HEK293 (cell line): ENCODE measurements around the gene PPP1CA.

Experiments used
- CTCF ChIA-PET: fragments of 350-600 bp; formaldehyde crosslinking; extraction: SDS; loops from one replicate; lab custom pipeline; 2021; ENCODE audit warnings: antibody characterized with exemption; lab: Yijun Ruan, JAX
- POLR2A ChIA-PET: fragments of 300-600 bp; formaldehyde crosslinking; extraction: SDS; loops from one replicate; lab custom pipeline; 2020; ENCODE audit warnings: antibody characterized with exemption, inconsistent platforms; lab: Yijun Ruan, JAX
- H3K27ac ChIP-seq: fragments of 200-500 bp; sonication (Bioruptor generic); 2 replicates; pipeline ENCODE4 v1.5.1; 2014; ENCODE audit warnings: low read depth, low read length, control low read depth, inconsistent platforms; ENCODE audit errors: extremely low read depth
- H3K36me3 ChIP-seq, 2 experiments: fragments of 200-500 bp in 1 of 2; sonication (Bioruptor generic) in 1 of 2; 1 replicate in 1 of 2; 2 replicates in 1 of 2; pipeline ENCODE4 v1.5.1; 2014 to 2017; ENCODE audit warnings: inconsistent platforms in 2 of 2, low read length in 2 of 2; ENCODE audit not compliant: control insufficient read depth in 2 of 2, insufficient read depth in 1 of 2
- H3K4me1 ChIP-seq: fragments of 200-500 bp; sonication (Bioruptor generic); 2 replicates; pipeline ENCODE4 v1.5.1; 2014; ENCODE audit warnings: mild to moderate bottlenecking, low read length, inconsistent platforms; ENCODE audit not compliant: control insufficient read depth, insufficient read depth
- H3K4me3 ChIP-seq: 2 replicates; pipeline ENCODE4 v1.5.1; 2011; ENCODE audit warnings: low read depth, mild to moderate bottlenecking, control low read depth, low read length, moderate library complexity
- H3K9me3 ChIP-seq: fragments of 200-500 bp; sonication (Bioruptor generic); 2 replicates; pipeline ENCODE4 v1.5.1; 2014; ENCODE audit warnings: low read depth, low read length, inconsistent platforms; ENCODE audit not compliant: control insufficient read depth, insufficient read depth
- BCL11A ChIP-seq: fragments of 450-650 bp; formaldehyde crosslinking; IDR thresholded peaks from 2 replicates; pipeline ENCODE4 v1.5.1; 2016; ENCODE audit warnings: low read depth, missing biosample characterization, missing genetic modification characterization
- OVOL3 ChIP-seq: fragments of 450-650 bp; formaldehyde crosslinking; IDR thresholded peaks from 2 replicates; pipeline ENCODE4 v1.5.1; 2016; ENCODE audit warnings: missing biosample characterization, missing genetic modification characterization
- PRDM10 ChIP-seq: fragments of 450-650 bp; formaldehyde crosslinking; IDR thresholded peaks from 2 replicates; pipeline ENCODE4 v1.5.1; 2016; ENCODE audit warnings: missing biosample characterization, missing genetic modification characterization
- PRDM6 ChIP-seq: fragments of 450-650 bp; formaldehyde crosslinking; IDR thresholded peaks from 2 replicates; pipeline ENCODE4 v1.5.1; 2017; ENCODE audit warnings: missing biosample characterization, missing genetic modification characterization
- SCRT1 ChIP-seq: fragments of 450-650 bp; formaldehyde crosslinking; IDR thresholded peaks from 2 replicates; pipeline ENCODE4 v1.5.1; 2016; ENCODE audit warnings: missing biosample characterization, missing genetic modification characterization, borderline replicate concordance
- SCRT2 ChIP-seq: fragments of 450-650 bp; formaldehyde crosslinking; IDR thresholded peaks from 2 replicates; pipeline ENCODE4 v1.5.1; 2016; ENCODE audit warnings: missing biosample characterization, missing genetic modification characterization
- TSHZ1 ChIP-seq: fragments of 450-650 bp; formaldehyde crosslinking; IDR thresholded peaks from 2 replicates; pipeline ENCODE4 v1.5.1; 2016; ENCODE audit warnings: missing biosample characterization, missing genetic modification characterization, borderline replicate concordance
- ZBTB17 ChIP-seq: fragments of 450-650 bp; formaldehyde crosslinking; IDR thresholded peaks from 2 replicates; pipeline ENCODE4 v1.5.1; 2016; ENCODE audit warnings: missing biosample characterization, missing genetic modification characterization
- ZBTB26 ChIP-seq: fragments of 450-650 bp; formaldehyde crosslinking; optimal IDR thresholded peaks from 2 replicates; pipeline ENCODE3; 2016; ENCODE audit warnings: missing biosample characterization, mild to moderate bottlenecking, missing genetic modification characterization
- ZIC2 ChIP-seq: fragments of 450-650 bp; formaldehyde crosslinking; IDR thresholded peaks from 2 replicates; pipeline ENCODE4 v1.5.1; 2016; ENCODE audit warnings: missing biosample characterization, missing genetic modification characterization
- ZNF48 ChIP-seq: fragments of 450-650 bp; formaldehyde crosslinking; IDR thresholded peaks from 2 replicates; pipeline ENCODE4 v1.5.1; 2016; ENCODE audit warnings: missing biosample characterization, missing genetic modification characterization
- ZNF529 ChIP-seq: fragments of 450-650 bp; formaldehyde crosslinking; IDR thresholded peaks from 2 replicates; pipeline ENCODE4 v1.5.1; 2017; ENCODE audit warnings: missing genetic modification characterization, missing biosample characterization; ENCODE audit not compliant: insufficient replicate concordance
- ZNF560 ChIP-seq: fragments of 450-650 bp; formaldehyde crosslinking; IDR thresholded peaks from 2 replicates; pipeline ENCODE4 v1.5.1; 2017; ENCODE audit warnings: missing biosample characterization, missing genetic modification characterization, borderline replicate concordance
- ZNF571 ChIP-seq: fragments of 450-650 bp; formaldehyde crosslinking; IDR thresholded peaks from 2 replicates; pipeline ENCODE4 v1.5.0; 2017; ENCODE audit warnings: missing biosample characterization, missing genetic modification characterization
- ZNF600 ChIP-seq: fragments of 450-650 bp; formaldehyde crosslinking; IDR thresholded peaks from 2 replicates; pipeline ENCODE4 v1.5.1; 2016; ENCODE audit warnings: missing biosample characterization, missing genetic modification characterization
- ZNF610 ChIP-seq: fragments of 450-650 bp; formaldehyde crosslinking; IDR thresholded peaks from 2 replicates; pipeline ENCODE4 v1.5.1; 2016; ENCODE audit warnings: missing biosample characterization, missing genetic modification characterization, borderline replicate concordance
- ZNF664 ChIP-seq: fragments of 450-650 bp; formaldehyde crosslinking; IDR thresholded peaks from 2 replicates; pipeline ENCODE4 v1.5.1; 2016; ENCODE audit warnings: missing biosample characterization, missing genetic modification characterization
- ZNF791 ChIP-seq: fragments of 450-650 bp; formaldehyde crosslinking; IDR thresholded peaks from 2 replicates; pipeline ENCODE4 v1.5.1; 2016; ENCODE audit warnings: missing biosample characterization, missing genetic modification characterization
- ZNF792 ChIP-seq: fragments of 450-650 bp; formaldehyde crosslinking; IDR thresholded peaks from 2 replicates; pipeline ENCODE4 v1.5.1; 2016; ENCODE audit warnings: missing biosample characterization, missing genetic modification characterization

Gene PPP1CA

GRCh38 chr11:67369801-67370284 lies 31.8 kb downstream of the PPP1CA start (continued):
- TF ChIP-seq ZNF48 (tag by site-specific recombination) (no peak), ZNF529 (no peak), OVOL3 (tag by site-specific recombination) (no peak), ZBTB26 (tag by site-specific recombination) (no peak), PRDM6 (tag by site-specific recombination) (no peak), SCRT2 (no peak), ZNF571 (tag by site-specific recombination) (no peak), SCRT1 (tag by site-specific recombination) (no peak), ZNF560 (tag by site-specific recombination) (no peak), ZNF600 (tag by site-specific recombination) (peak; percentile 24; the same call in 1 of the 2 replicates), TSHZ1 (tag by site-specific recombination) (no peak), ZIC2 (tag by site-specific recombination) (peak; percentile 90)
- TF ChIP-seq, all 188 proteins: peak for 5

- CTCF ChIA-PET, result interaction anchor here (0.7 to 30.4 kb wide), 4 partner anchors 6 to 54 kb away, joined by 4 to 898 read pairs (median 452); partner anchors contain the start of genes CLCF1, POLD4 and RAD9A
- H3K36me3 ChIP-seq, result no peaks in the 10 kb centered on the region
- H3K4me1 ChIP-seq, result peaks cover under 1% of the 10 kb centered on the region; the same call in 1 of the 2 replicates
- TF ChIP-seq ZNF610 (no peak), BCL11A (no peak), ZNF792 (no peak), ZNF791 (no peak), PRDM10 (no peak), ZBTB17 (tag by site-specific recombination) (no peak), ZNF664 (no peak)
- no peak overlapping the region for H3K4me3 ChIP-seq
- POLR2A ChIA-PET, result interaction anchor here (1.0 kb wide), 1 partner anchor 28 kb away, joined by 3 read pairs; no protein-coding TSS in a partner anchor
- no peaks in the 10 kb centered on the region for H3K9me3 ChIP-seq
- no peak overlapping the region for H3K27ac ChIP-seq
Observed at GRCh38 chr11:67369275-67369674, 32.4 kb downstream of the PPP1CA start.
